Hepatocyte (in vitro differentiated cells): ENCODE measurements around the gene KCNS3. TPM values are rescaled to one million over a fixed set of nuclear protein-coding genes. Genes with fewer than 3 reads are reported as not detected.

ENCODE experiments used
- DNase-seq: peaks from one replicate; pipeline ENCODE4 v3.0.0-alpha.2; 2016; ENCODE audit warnings: low spot score
- H2AFZ ChIP-seq: fragments of 200-600 bp; sonication (generic); 2 replicates; pipeline ENCODE4 v1.6.0; 2016; ENCODE audit warnings: antibody characterized with exemption, mild to moderate bottlenecking
- H3K27ac ChIP-seq: fragments of 200-600 bp; sonication (generic); 2 replicates; pipeline ENCODE4 v1.5.1; 2016; ENCODE audit warnings: mild to moderate bottlenecking
- H3K27me3 ChIP-seq: fragments of 200-600 bp; sonication (generic); 2 replicates; pipeline ENCODE4 v1.6.1; 2016
- H3K36me3 ChIP-seq: fragments of 200-600 bp; sonication (generic); replicated peaks from 2 replicates; pipeline ENCODE4 v1.5.1; 2016; ENCODE audit warnings: low read depth; ENCODE audit not compliant: insufficient read depth
- H3K4me1 ChIP-seq: fragments of 200-600 bp; sonication (generic); 2 replicates; pipeline ENCODE4 v1.5.1; 2016; ENCODE audit warnings: mild to moderate bottlenecking, moderate library complexity; ENCODE audit not compliant: insufficient read depth
- H3K4me2 ChIP-seq: fragments of 200-600 bp; sonication (generic); 2 replicates; pipeline ENCODE4 v1.6.0; 2016
- H3K4me3 ChIP-seq: fragments of 200-600 bp; sonication (generic); 2 replicates; pipeline ENCODE4 v1.5.1; 2016; ENCODE audit warnings: mild to moderate bottlenecking
- H3K79me2 ChIP-seq: fragments of 200-600 bp; sonication (generic); 2 replicates; pipeline ENCODE4 v1.6.0; 2017; ENCODE audit warnings: mild to moderate bottlenecking
- H3K9me2 ChIP-seq: fragments of 200-600 bp; sonication (generic); replicated peaks from 2 replicates; pipeline ENCODE4 v1.6.0; 2017; ENCODE audit warnings: mild to moderate bottlenecking; ENCODE audit not compliant: insufficient read depth
- H3K9me3 ChIP-seq: fragments of 200-600 bp; sonication (generic); 2 replicates; pipeline ENCODE4 v1.5.1; 2016; ENCODE audit warnings: low read depth, mild to moderate bottlenecking
- H4K20me1 ChIP-seq: fragments of 200-600 bp; sonication (generic); 2 replicates; pipeline ENCODE4 v1.6.0; 2016; ENCODE audit warnings: mild to moderate bottlenecking; ENCODE audit not compliant: insufficient read depth, poor library complexity, severe bottlenecking
- CTCF ChIP-seq: fragments of 200-600 bp; sonication (generic); IDR thresholded peaks from 2 replicates; pipeline ENCODE4 v1.5.1; 2016; ENCODE audit warnings: antibody characterized with exemption, mild to moderate bottlenecking; ENCODE audit not compliant: poor library complexity
- EZH2 ChIP-seq: fragments of 200-600 bp; sonication (generic); IDR thresholded peaks from 2 replicates; pipeline ENCODE4 v1.6.1; 2016; ENCODE audit warnings: antibody characterized with exemption, mild to moderate bottlenecking, borderline replicate concordance
- EZH2phosphoT487 ChIP-seq: fragments of 200-600 bp; sonication (generic); IDR thresholded peaks from one replicate; pipeline ENCODE4 v1.6.1; 2018; ENCODE audit warnings: antibody characterized with exemption, mild to moderate bottlenecking, low read depth, moderate library complexity; ENCODE audit not compliant: unreplicated experiment, severe bottlenecking
- WGBS: methylation state at CpG from one replicate; pipeline ENCODE4 v1.1.6; 2016; ENCODE audit warnings: low lambda C conversion rate; ENCODE audit errors: missing lambda C conversion rate; 5-methylcytosine and 5-hydroxymethylcytosine counted together
- polyA plus RNA-seq: library from polyadenylated mRNA; unstranded; fragments of >200 nt; fragmentation: Nextera tagmentation; extraction: Ambion mirVana; gene quantifications from 2 replicates; pipeline ENCODE4 v1.2.1, GENCODE V29; 2016
- total RNA-seq: library from RNA; depleted of rRNA; stranded (reverse); fragments of >200 nt; gene quantifications from 2 replicates; pipeline ENCODE4 v1.2.3, GENCODE V29; 2014

KCNS3 gene
- total and polyA plus RNA-seq, 2 experiments from 2014 or later = 4.8 TPM

GRCh38 chr2:17839959-17840358, 38.5 kb upstream of the KCNS3 start:
- peaks cover 3% of the 10 kb centered on the region for H3K27me3 ChIP-seq
- TF ChIP-seq EZH2phosphoT487 = no peak
- TF ChIP-seq EZH2 = no peak
- TF ChIP-seq CTCF = no peak
- H3K4me2 ChIP-seq = no peak overlapping the region
- no peak overlapping the region for H2AFZ ChIP-seq
- no peak for DNase-seq
- H3K9me2 ChIP-seq = no peaks in the 10 kb centered on the region
- H3K4me3 ChIP-seq = no peak overlapping the region
- H3K79me2 ChIP-seq = no peaks in the 10 kb centered on the region
- H4K20me1 ChIP-seq = no peaks in the 10 kb centered on the region
- no peaks in the 10 kb centered on the region for H3K36me3 ChIP-seq
- H3K9me3 ChIP-seq = no peaks in the 10 kb centered on the region
- WGBS = 93% methylated on average over 2 of the region's 2 CpGs
- H3K27ac ChIP-seq = no peak overlapping the region
- no peaks in the 10 kb centered on the region for H3K4me1 ChIP-seq

GRCh38 chr2:17843457-17843856, 35.0 kb upstream of the KCNS3 start:
- WGBS = 100% methylated on average over 2 of the region's 2 CpGs

GRCh38 chr2:17845806-17846205, 32.7 kb upstream of the KCNS3 start:
- Histone ChIP-seq H3K36me3 (no peaks in the 10 kb centered on the region), H3K9me3 (no peaks in the 10 kb centered on the region), H3K4me3 (no peak overlapping the region), H3K4me2 (no peak overlapping the region), H3K9me2 (no peaks in the 10 kb centered on the region), H3K4me1 (peaks cover 3% of the 10 kb centered on the region), H3K79me2 (no peaks in the 10 kb centered on the region), H3K27ac (no peak overlapping the region), H3K27me3 (peaks cover 3% of the 10 kb centered on the region), H4K20me1 (no peaks in the 10 kb centered on the region), H2AFZ (no peak overlapping the region)
- no peak for DNase-seq
- TF ChIP-seq EZH2phosphoT487 (no peak), EZH2 (no peak), CTCF (no peak)
- 90% methylated on average over 7 of the region's 7 CpGs for WGBS

More at GRCh38 chr2:17843457-17843856, 35.0 kb upstream of the KCNS3 start:
- no peak overlapping the region for H3K4me3 ChIP-seq
- H3K79me2 ChIP-seq = no peaks in the 10 kb centered on the region
- no peak for TF ChIP-seq EZH2
- no peak for TF ChIP-seq EZH2phosphoT487
- no peak for TF ChIP-seq CTCF
- DNase-seq = no peak
- no peaks in the 10 kb centered on the region for H3K36me3 ChIP-seq
- H3K9me2 ChIP-seq = no peaks in the 10 kb centered on the region
- peaks cover 3% of the 10 kb centered on the region for H3K27me3 ChIP-seq
- H3K4me1 ChIP-seq = no peaks in the 10 kb centered on the region
- no peak overlapping the region for H2AFZ ChIP-seq
- H3K4me2 ChIP-seq = no peak overlapping the region
- H4K20me1 ChIP-seq = no peaks in the 10 kb centered on the region
- no peak overlapping the region for H3K27ac ChIP-seq
- H3K9me3 ChIP-seq = no peaks in the 10 kb centered on the region

GRCh38 chr2:17846676-17847075, 31.8 kb upstream of the KCNS3 start:
- H3K27ac ChIP-seq = no peak overlapping the region
- H3K9me3 ChIP-seq = no peaks in the 10 kb centered on the region
- TF ChIP-seq EZH2phosphoT487 = no peak
- no peak for TF ChIP-seq CTCF
- TF ChIP-seq EZH2 = no peak
- H2AFZ ChIP-seq = no peak overlapping the region
- H3K79me2 ChIP-seq = no peaks in the 10 kb centered on the region
- H3K4me3 ChIP-seq = no peak overlapping the region
- H3K9me2 ChIP-seq = no peaks in the 10 kb centered on the region
- H4K20me1 ChIP-seq = no peaks in the 10 kb centered on the region
- H3K36me3 ChIP-seq = no peaks in the 10 kb centered on the region
- WGBS = 67% methylated on average over 3 of the region's 3 CpGs
- H3K4me2 ChIP-seq = no peak overlapping the region
- peaks cover 3% of the 10 kb centered on the region for H3K4me1 ChIP-seq
- no peak for DNase-seq
- peaks cover 3% of the 10 kb centered on the region for H3K27me3 ChIP-seq
